Neural progenitor cell (in vitro differentiated cells): ENCODE data around the gene PHACTR1.

ENCODE experiments used
- CTCF ChIP-seq: fragments of 200-600 bp; sonication (generic); IDR thresholded peaks from 2 replicates; pipeline ENCODE4 v1.5.1; 2017; ENCODE audit warnings: antibody characterized with exemption, mild to moderate bottlenecking
- EZH2 ChIP-seq: fragments of 200-600 bp; sonication (generic); IDR thresholded peaks from 2 replicates; pipeline ENCODE4 v1.6.1; 2017; ENCODE audit warnings: antibody characterized with exemption, mild to moderate bottlenecking, moderate library complexity
- EZH2phosphoT487 ChIP-seq: fragments of 200-600 bp; sonication (generic); IDR thresholded peaks from 2 replicates; pipeline ENCODE4 v1.6.1; 2017; ENCODE audit warnings: antibody characterized with exemption

- no peak for TF ChIP-seq CTCF
- no peak for TF ChIP-seq EZH2
- TF ChIP-seq EZH2phosphoT487: no peak
Observed at GRCh38 chr6:13256266-13257001, 539.9 kb downstream of the PHACTR1 start.
